ENCODE data around the gene LTB.

The LTB gene

DNA sequence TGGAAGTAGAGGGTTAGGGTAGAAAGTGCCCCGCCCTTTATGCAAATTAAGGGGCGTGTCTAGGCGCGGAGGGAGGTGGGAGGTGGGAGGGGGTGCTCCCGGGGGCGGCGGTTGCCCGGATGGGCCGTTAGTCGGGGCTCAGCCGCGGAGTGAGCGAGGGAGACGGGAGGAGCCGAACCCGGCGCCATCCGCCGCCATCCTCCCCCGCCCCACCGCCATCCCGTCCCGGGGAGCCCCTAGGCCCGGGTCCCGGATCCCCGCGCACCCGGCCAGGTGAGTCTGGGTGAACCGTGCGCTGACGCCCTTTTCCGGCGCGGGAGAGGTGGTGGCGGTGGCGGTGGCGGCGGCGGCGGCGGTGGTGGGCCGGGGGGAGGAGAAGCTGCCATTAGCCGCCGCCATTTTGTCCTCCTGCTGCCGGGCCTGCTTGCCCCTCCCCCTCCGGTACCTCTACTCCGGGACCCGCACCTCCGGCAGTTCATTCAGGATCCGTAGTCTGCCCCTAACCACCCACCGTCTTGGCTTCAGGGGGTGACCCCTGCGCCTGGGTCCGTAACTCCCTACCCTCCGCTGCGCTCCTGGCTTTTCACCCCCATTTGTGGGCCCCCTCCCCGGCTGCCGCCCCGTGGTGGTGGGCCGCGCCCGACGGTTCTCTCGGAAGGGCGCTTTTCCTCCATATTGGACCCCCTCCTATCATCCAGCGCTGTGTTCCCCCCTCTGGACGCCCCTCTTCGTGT lies 38.5 kb upstream of the LTB start, which contains the start of gene PRRC2A:
Gene PRRC2A, plus strand, starts transcription at position 130 of the 734 bp plus-strand sequence. CDS start 2,075 bp downstream, outside the sequence.
- Mint-ChIP-seq H3K4me1 (peaks cover 46% of the 10 kb centered on the region), H3K27me3 (ENCODE audit: low read depth, poor library complexity) (no peaks in the 10 kb centered on the region), H3K27ac (peak within 1 kb of the TSS; percentile 100), H3K4me3 (peak within 1 kb of the TSS; percentile 95), H3K9me3 (peaks cover 8% of the 10 kb centered on the region), H3K36me3 (ENCODE audit: low read depth) (peaks cover 35% of the 10 kb centered on the region)
- TF ChIP-seq, protein P1, sequence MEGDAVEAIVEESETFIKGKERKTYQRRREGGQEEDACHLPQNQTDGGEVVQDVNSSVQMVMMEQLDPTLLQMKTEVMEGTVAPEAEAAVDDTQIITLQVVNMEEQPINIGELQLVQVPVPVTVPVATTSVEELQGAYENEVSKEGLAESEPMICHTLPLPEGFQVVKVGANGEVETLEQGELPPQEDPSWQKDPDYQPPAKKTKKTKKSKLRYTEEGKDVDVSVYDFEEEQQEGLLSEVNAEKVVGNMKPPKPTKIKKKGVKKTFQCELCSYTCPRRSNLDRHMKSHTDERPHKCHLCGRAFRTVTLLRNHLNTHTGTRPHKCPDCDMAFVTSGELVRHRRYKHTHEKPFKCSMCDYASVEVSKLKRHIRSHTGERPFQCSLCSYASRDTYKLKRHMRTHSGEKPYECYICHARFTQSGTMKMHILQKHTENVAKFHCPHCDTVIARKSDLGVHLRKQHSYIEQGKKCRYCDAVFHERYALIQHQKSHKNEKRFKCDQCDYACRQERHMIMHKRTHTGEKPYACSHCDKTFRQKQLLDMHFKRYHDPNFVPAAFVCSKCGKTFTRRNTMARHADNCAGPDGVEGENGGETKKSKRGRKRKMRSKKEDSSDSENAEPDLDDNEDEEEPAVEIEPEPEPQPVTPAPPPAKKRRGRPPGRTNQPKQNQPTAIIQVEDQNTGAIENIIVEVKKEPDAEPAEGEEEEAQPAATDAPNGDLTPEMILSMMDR (IDR thresholded peaks at IDR 0.05): no peak
- peak; percentile 96 for DNase-seq

DNA sequence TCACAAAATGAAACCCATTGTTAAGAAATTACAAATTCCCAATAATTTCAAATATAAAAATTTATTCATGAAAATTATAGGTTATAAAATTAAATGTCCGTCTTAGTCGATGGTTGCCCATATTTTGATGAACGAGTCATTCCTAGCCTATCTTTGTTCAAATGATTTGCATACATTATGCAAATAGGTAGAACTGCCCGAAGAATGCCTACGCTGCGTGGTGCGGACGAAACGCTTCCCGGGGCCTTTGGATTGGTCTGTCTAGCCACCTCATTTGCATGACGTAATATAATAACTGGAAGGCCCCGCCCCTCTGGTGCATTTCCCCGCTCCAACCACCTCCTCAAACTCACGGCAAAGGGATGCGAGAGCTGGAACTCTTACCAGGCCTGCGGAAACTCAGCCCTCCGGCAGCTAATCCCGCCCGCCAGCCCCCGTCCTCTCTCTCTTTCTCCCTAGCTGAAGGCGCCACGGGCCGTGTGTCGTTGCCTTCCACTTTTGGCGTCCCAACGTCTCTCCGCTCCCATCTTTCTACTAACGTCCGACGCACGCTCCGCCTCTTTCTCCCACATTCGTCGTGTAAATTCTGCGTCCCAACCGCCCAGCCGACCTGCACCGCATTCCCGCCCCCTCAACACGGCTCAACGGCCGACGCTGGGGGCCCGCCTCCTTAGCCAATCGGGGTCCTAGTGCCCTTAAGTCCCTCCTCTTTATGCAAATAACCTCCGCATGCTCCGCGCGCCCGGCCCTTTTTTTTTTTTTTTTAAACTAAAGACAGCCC lies 37.8 kb upstream of the LTB start:
- Mint-ChIP-seq H3K9me3 (peaks cover 8% of the 10 kb centered on the region), H3K27ac (peak overlapping the region; percentile 100), H3K4me1 (peaks cover 53% of the 10 kb centered on the region), H3K27me3 (ENCODE audit: low read depth, poor library complexity) (no peaks in the 10 kb centered on the region), H3K36me3 (ENCODE audit: low read depth) (peaks cover 27% of the 10 kb centered on the region), H3K4me3 (peak overlapping the region; percentile 95)
- peak; percentile 94 for DNase-seq
- TF ChIP-seq, protein P1 (IDR thresholded peaks at IDR 0.05): no peak

DNA sequence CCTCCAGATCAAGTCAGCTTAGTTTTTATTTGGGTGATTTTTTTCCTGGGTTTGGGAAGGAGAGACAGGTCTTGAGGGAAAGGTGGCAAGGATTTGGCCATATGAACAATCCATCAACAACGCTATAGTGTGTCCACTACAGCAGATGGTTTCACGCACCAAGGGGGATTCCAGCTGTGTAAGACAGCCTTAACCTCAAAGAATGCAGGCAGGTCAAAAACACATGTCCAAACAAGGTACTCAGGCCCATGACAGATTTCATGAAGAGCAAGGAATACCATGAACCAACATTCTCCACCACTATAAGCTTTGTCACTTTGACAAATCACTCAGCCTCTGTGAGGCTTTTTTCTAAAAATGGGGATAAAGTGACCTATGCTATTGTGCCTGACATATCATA lies 34.8 kb upstream of the LTB start:
- Mint-ChIP-seq H3K27ac (no peak overlapping the region), H3K27me3 (ENCODE audit: low read depth, poor library complexity) (no peaks in the 10 kb centered on the region), H3K4me3 (no peak overlapping the region), H3K9me3 (peaks cover 8% of the 10 kb centered on the region), H3K4me1 (peaks cover 53% of the 10 kb centered on the region), H3K36me3 (ENCODE audit: low read depth) (peaks cover under 1% of the 10 kb centered on the region)
- TF ChIP-seq, protein P1 (IDR thresholded peaks at IDR 0.05): no peak
- DNase-seq: no peak

DNA sequence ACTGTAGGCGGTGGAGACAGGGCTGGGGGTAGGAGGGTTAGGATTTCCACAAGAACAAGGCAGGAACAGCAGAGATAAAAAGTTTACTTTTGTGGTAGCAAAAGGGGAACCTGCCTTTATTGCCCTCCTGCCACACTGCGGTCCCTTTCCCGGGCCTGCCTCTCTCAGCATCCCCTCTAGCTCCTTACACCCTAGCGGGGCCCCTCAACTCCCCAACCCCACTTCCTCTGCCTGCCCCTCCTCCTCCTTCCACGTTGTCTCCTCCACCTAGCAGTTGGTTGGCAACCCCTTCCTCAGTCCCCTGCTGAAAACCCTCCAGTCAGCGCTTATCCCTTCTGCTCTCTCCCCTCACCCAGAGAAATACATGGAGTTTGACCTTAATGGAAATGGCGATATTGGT lies 33.5 kb upstream of the LTB start:
- H3K27ac Mint-ChIP-seq: no peak overlapping the region
- H3K4me1 Mint-ChIP-seq: peaks cover 49% of the 10 kb centered on the region
- TF ChIP-seq, protein P1 (IDR thresholded peaks at IDR 0.05): no peak
- H3K4me3 Mint-ChIP-seq: peak overlapping the region; percentile 7
- H3K27me3 Mint-ChIP-seq (ENCODE audit: low read depth, poor library complexity): peaks cover 6% of the 10 kb centered on the region
- H3K36me3 Mint-ChIP-seq (ENCODE audit: low read depth): no peaks in the 10 kb centered on the region
- no peak for DNase-seq
- H3K9me3 Mint-ChIP-seq: peaks cover 8% of the 10 kb centered on the region

DNA sequence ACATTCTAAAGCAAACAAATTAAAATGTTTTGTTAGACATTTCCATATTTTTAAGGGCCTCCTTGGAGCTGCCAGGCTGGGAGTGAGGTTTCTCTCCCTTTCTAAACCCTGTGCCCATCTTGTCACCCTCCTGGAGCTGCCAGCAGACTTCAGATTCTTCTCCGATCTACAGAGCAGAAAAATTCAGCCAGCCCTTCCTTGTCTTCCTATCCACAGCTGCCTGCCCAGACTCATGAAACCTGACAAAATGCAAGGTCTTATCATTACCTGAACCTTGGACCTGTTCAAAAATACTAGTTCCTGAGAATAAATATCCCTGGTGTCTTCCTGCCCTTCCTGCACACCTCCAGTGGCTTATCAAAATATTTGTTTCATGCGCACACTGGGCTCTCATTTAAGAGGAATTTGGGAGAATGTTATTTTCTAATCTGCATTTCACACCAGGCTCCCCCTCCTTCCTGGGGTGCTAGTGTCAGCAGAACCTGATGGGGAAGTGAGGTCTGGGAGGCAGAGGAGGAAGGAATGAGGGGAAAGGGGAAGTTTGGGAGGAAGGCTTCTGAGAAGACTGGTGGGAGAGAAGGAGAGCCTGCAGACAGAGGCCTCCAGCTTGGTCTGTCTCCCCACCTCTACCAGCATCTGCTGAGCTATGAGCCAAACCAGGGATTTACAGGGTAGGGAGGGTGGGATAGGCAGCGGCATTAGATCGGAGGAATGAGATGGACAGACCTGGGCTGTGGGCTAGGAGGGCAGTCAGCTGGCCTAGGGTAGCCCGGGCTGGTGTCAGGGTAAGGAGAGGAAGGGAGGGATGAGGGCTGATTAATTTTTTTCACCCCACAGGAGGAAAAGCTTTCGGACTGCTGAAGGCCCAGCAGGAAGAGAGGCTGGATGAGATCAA lies 32.7 kb upstream of the LTB start, which contains the start of gene AIF1:
Gene AIF1, plus strand, starts transcription at position 551 of the 895 bp plus-strand sequence. Its CDS starts 96 bp downstream, at position 647.
- TF ChIP-seq, protein P1 (IDR thresholded peaks at IDR 0.05): no peak
- no peak for DNase-seq

More for the DNA sequence above, 32.7 kb upstream of the LTB start, which contains the start of gene AIF1:
- H3K27ac Mint-ChIP-seq: peak within 1 kb of the TSS; percentile 81
- H3K4me3 Mint-ChIP-seq: peak within 1 kb of the TSS; percentile 7
- H3K27me3 Mint-ChIP-seq (ENCODE audit: low read depth, poor library complexity): peaks cover 6% of the 10 kb centered on the region
- H3K36me3 Mint-ChIP-seq (ENCODE audit: low read depth): no peaks in the 10 kb centered on the region
- peaks cover 5% of the 10 kb centered on the region for H3K9me3 Mint-ChIP-seq
- peaks cover 49% of the 10 kb centered on the region for H3K4me1 Mint-ChIP-seq

Data from nephron progenitor cell (in vitro differentiated cells).